Spleen (tissue), 11 donors: Measurements from ENCODE around the gene ARHGEF7. TPM values are rescaled to one million over a fixed set of nuclear protein-coding genes. Genes with fewer than 3 reads are reported as not detected.
A peak's percentile ranks its signal among the peaks of the same experiment; 100 is the strongest.

ENCODE experiments used
- DNase-seq: peaks from one replicate; pipeline ENCODE4 v3.0.0-alpha.2; 2020
- H3K27ac ChIP-seq, 8 donors: fragments of 200-600 bp; sonication (generic) in 7 of 8; 1 replicate in 4 of 8; 2 replicates in 4 of 8; pipeline versions ENCODE4 v1.5.0 to v1.8.0; 2016 to 2021; ENCODE audit warnings: inconsistent platforms in 4 of 8, mild to moderate bottlenecking in 4 of 8, moderate library complexity in 1 of 8
- H3K27me3 ChIP-seq, 7 donors: fragments of 200-600 bp; sonication (generic) in 6 of 7; replicated peaks in 1 of 7; 1 replicate in 4 of 7; 2 replicates in 3 of 7; pipeline versions ENCODE4 v1.5.0 to v1.8.0; 2016 to 2021; ENCODE audit warnings: inconsistent platforms in 3 of 7, mild to moderate bottlenecking in 1 of 7
- H3K36me3 ChIP-seq, 6 donors: fragments of 200-600 bp; sonication (generic) in 5 of 6; 1 replicate in 4 of 6; 2 replicates in 2 of 6; pipeline versions ENCODE4 v1.5.0 to v1.8.0; 2016 to 2021; ENCODE audit warnings: inconsistent platforms in 2 of 6
- H3K4me1 ChIP-seq, 6 donors: fragments of 200-600 bp; sonication (generic) in 5 of 6; 1 replicate in 3 of 6; 2 replicates in 3 of 6; pipeline versions ENCODE4 v1.5.0 to v1.8.0; 2016 to 2021; ENCODE audit warnings: inconsistent platforms in 3 of 6
- H3K4me3 ChIP-seq, 8 donors: fragments of 200-600 bp; sonication (generic) in 7 of 8; 1 replicate in 4 of 8; 2 replicates in 4 of 8; pipeline versions ENCODE4 v1.5.0 to v1.8.0; 2016 to 2021; ENCODE audit warnings: inconsistent platforms in 4 of 8, mild to moderate bottlenecking in 4 of 8, moderate library complexity in 2 of 8
- H3K9me3 ChIP-seq, 8 donors: fragments of 200-600 bp; sonication (generic) in 7 of 8; 1 replicate in 4 of 8; 2 replicates in 4 of 8; pipeline versions ENCODE4 v1.5.0 to v1.8.0; 2016 to 2021; ENCODE audit warnings: inconsistent platforms in 4 of 8
- POLR2A ChIP-seq, 3 donors: fragments of 450-650 bp; IDR thresholded peaks; one replicate each; pipeline ENCODE4 v1.5.1; 2017; ENCODE audit warnings: antibody characterized with exemption in 3 of 3, mild to moderate bottlenecking in 1 of 3
- POLR2AphosphoS5 ChIP-seq, 3 donors: sonication (generic); formaldehyde crosslinking; IDR thresholded peaks; one replicate each; pipeline ENCODE4 v1.5.1; 2017; ENCODE audit warnings: antibody characterized with exemption in 3 of 3
- WGBS, 5 donors: extraction: QIAGEN DNeasy Blood & Tissue Kit in 3 of 5; methylation state at CpG; one replicate each; pipeline versions ENCODE4 v1.1.5 to v1.1.7; 2013 to 2018; 5-methylcytosine and 5-hydroxymethylcytosine counted together
- intact Hi-C: fragments of 100-400 bp; cut with DNase I; formaldehyde crosslinking; loops from one replicate; pipeline ENCODE4 v1.15.0; 2023; ENCODE audit warnings: low total_unique reads
- polyA plus RNA-seq, 3 donors: library from polyadenylated mRNA; stranded (reverse); fragments of 200-250 nt; gene quantifications; one replicate each; pipeline ENCODE4 v1.2.1, GENCODE V29; 2013
- total RNA-seq, 7 donors: library from RNA; depleted of rRNA in 3 of 7; stranded (reverse); fragments of >200 nt in 3 of 7; fragmentation: NEBNext Ultra II Directional in 4 of 7; extraction: Animal tissue kit (Norgen Biotek cat#: 25700) in 4 of 7; gene quantifications; one replicate each; pipeline versions ENCODE4 v1.1.0 to v1.2.1, GENCODE V29; 2016 to 2021
- TF ChIP-seq, protein P1 (sequence below), 11 experiments: fragments of 200-600 bp in 7 of 11; fragments of 450-650 bp in 4 of 11; sonication (generic) in 4 of 11; IDR thresholded peaks in 8 of 11; conservative IDR thresholded peaks in 3 of 11; 1 replicate in 7 of 11; 2 replicates in 4 of 11; pipeline versions ENCODE4 v1.4.0 to v1.8.0; 2016 to 2021; ENCODE audit warnings: antibody characterized with exemption in 11 of 11, inconsistent platforms in 4 of 11, mild to moderate bottlenecking in 1 of 11
- donor health status: healthy with polysubstance abuse.
- donor health status: DM: no; HTN: no; CAD: no; lungs with moderate emphysema.
- donor health status: DM: no; HTN: no; CAD: no.
- donor health status: Bipolar disorder and iron deficiency.
- donor health status: healthy.
- donor health status: DM: no; HTN: no; CAD: no.
- donor health status: DM: yes; HTN: yes; CAD: no.

ARHGEF7 gene
- total and polyA plus RNA-seq, 10 donors, result 18.0 to 192 (median 114) TPM

DNA sequence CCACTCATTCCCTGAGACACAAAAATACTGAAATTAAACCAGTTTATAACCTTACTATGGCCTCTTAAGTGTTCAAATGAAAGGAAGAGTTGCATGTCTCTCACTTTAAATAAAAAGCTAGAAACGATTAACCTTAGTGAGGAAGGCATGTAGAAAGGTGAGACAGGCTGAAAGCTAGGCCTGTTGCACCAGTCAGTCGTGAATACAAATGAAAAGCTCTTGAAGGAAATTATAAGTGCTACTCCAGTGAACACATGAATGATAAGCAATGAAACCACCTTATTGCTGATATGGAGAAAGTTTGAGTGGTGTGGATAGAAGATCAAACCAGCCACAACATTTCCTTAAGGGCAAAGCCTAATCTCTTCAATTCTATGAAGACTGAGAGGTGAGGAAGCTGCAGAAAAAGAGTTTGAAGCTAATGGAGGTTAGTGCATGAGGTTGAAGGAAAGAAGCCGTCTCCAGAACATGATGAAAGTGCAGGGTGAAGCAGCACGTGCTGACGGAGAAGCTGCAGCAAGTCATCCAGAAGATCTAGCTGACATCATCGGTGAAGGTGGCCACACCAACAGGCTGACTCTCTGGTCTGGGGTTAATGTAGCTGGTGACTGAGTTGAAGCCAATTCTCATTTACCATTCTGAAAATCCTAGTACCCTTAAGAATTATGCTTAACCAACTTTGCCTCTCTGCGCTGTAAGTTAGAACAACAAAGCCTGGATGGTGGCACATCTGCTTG, 110.9 kb downstream of the ARHGEF7 start:
- no peaks in the 10 kb centered on the region for H3K9me3 ChIP-seq
- H3K4me1 ChIP-seq, result peaks cover 0 to 50% (median 17%) of the 10 kb centered on the region in 6 donors
- no peak overlapping the region for H3K4me3 ChIP-seq
- peaks cover 4 to 65% (median 18%) of the 10 kb centered on the region in 6 donors for H3K36me3 ChIP-seq
- DNase-seq, result no peak
- intact Hi-C loops, result no loop called here
- TF ChIP-seq, protein P1, sequence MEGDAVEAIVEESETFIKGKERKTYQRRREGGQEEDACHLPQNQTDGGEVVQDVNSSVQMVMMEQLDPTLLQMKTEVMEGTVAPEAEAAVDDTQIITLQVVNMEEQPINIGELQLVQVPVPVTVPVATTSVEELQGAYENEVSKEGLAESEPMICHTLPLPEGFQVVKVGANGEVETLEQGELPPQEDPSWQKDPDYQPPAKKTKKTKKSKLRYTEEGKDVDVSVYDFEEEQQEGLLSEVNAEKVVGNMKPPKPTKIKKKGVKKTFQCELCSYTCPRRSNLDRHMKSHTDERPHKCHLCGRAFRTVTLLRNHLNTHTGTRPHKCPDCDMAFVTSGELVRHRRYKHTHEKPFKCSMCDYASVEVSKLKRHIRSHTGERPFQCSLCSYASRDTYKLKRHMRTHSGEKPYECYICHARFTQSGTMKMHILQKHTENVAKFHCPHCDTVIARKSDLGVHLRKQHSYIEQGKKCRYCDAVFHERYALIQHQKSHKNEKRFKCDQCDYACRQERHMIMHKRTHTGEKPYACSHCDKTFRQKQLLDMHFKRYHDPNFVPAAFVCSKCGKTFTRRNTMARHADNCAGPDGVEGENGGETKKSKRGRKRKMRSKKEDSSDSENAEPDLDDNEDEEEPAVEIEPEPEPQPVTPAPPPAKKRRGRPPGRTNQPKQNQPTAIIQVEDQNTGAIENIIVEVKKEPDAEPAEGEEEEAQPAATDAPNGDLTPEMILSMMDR (IDR thresholded peaks at IDR 0.05 in 8 of 11, conservative IDR thresholded peaks at IDR 0.05 in 3 of 11), result no peak
- no peak for TF ChIP-seq POLR2AphosphoS5 (IDR thresholded peaks at IDR 0.05)
- TF ChIP-seq POLR2A (IDR thresholded peaks at IDR 0.05), result no peak
- no peaks in the 10 kb centered on the region for H3K27me3 ChIP-seq
- 77 to 88% (median 82%) methylated on average over 7 of the region's 7 CpGs for WGBS, 5 donors
- H3K27ac ChIP-seq, result no peak overlapping the region

DNA sequence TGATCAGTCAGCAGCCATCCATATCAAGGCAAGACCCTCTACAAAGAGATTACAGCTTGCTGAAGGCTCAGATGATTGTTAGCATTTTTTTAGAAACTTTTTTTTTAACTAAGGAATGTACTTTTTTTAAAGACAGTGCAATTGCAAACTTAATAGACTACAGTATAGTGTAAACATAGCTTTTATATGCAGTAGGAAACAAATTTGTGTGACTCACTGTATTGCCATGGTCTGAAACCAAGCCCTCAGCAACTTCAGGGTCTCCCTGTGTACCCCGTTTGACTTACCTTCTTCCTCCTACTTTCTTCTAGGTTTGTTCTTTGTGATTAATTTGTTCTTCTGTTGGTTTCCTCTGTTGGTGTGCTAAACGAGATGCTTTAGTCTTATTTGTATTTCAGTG, 112.3 kb downstream of the ARHGEF7 start:
- Histone ChIP-seq H3K27me3 (no peaks in the 10 kb centered on the region), H3K9me3 (no peaks in the 10 kb centered on the region), H3K27ac (no peak overlapping the region), H3K4me1 (peaks cover 0 to 48% (median 18%) of the 10 kb centered on the region in 6 donors), H3K4me3 (no peak overlapping the region), H3K36me3 (peaks cover 4 to 76% (median 18%) of the 10 kb centered on the region in 6 donors)
- intact Hi-C loops, result no loop called here
- TF ChIP-seq POLR2AphosphoS5 (IDR thresholded peaks at IDR 0.05), result no peak
- TF ChIP-seq, protein P1 (IDR thresholded peaks at IDR 0.05 in 8 of 11, conservative IDR thresholded peaks at IDR 0.05 in 3 of 11), result no peak
- no peak for TF ChIP-seq POLR2A (IDR thresholded peaks at IDR 0.05)
- WGBS, 5 donors, result 64 to 77% (median 70%) methylated on average over 2 of the region's 2 CpGs
- DNase-seq, result no peak

DNA sequence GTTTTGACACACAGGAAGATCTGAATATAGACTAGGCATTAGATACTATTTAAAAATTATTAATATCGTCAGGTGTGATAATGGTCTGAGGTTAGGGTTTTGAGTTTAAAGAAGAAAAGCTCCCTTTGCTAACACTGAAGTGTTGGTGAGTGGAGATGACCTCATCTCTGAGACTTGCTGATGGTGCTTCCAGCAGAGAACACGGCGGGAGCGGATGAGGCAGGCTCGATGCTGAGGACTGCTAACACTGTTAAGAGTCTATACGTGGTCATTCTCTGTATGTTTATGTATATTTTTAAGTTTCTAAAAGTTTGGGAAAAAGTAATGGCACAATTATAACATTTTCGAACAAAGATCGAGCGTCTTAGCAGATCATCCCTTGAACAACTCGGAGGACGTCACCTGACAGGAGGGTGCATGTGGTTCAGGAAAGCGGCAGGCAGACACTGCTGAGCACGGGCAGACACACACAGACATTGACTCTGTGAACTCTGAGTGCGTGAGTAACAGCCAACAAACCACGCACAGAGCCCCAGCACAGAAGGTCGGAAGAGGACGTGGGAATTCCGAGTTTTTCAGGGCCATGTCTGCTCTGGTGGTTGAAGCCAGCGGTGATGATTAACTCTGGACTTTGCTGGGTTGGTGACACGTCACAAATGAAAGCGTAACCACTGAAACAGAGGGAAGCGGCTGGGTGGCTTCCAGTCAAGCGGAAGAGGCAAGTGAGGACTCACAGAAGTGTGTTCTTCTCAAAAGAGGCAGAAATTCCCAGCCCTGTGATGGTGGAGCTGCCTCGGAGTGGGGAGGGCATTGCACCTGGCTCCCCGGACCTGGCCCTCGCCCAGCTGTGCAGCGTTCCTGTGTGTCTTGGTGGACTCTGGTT, 113.4 kb downstream of the ARHGEF7 start:
- H3K36me3 ChIP-seq, result peaks cover 4 to 87% (median 24%) of the 10 kb centered on the region in 6 donors
- WGBS, 5 donors, result 90 to 95% (median 92%) methylated on average over 27 of the region's 27 CpGs
- no peaks in the 10 kb centered on the region for H3K9me3 ChIP-seq
- peaks cover 0 to 37% (median 13%) of the 10 kb centered on the region in 6 donors for H3K4me1 ChIP-seq
- no peak overlapping the region for H3K27ac ChIP-seq
- DNase-seq, result no peak
- H3K27me3 ChIP-seq, result no peaks in the 10 kb centered on the region
- H3K4me3 ChIP-seq, result no peak overlapping the region
- intact Hi-C loops, result no loop called here
- TF ChIP-seq POLR2AphosphoS5 (IDR thresholded peaks at IDR 0.05), result peak in 2 of 3 donors; percentile 22 to 26
- TF ChIP-seq, protein P1 (IDR thresholded peaks at IDR 0.05 in 8 of 11, conservative IDR thresholded peaks at IDR 0.05 in 3 of 11), result no peak
